Small intestine (tissue), 7 donors: ENCODE data around the gene ROPN1. TPM values are rescaled to one million over a fixed set of nuclear protein-coding genes. Genes with fewer than 3 reads are reported as not detected.
A peak's percentile ranks its signal among the peaks of the same experiment; 100 is the strongest.
"Not testable (repeated sequence)": the region's sequence is repeated elsewhere in the genome, so short reads cannot be mapped to it uniquely, and the experiment has no call there.

Experiments used
- DNase-seq, 2 donors: peaks; one replicate each; pipeline versions ENCODE4 v3.0.0 to v3.0.0-alpha.2; 2013
- FAIRE-seq: peaks from 2 replicates; lab custom pipeline; 2012; peaks lifted over from hg19 to GRCh38; lab: Jason Lieb, UNC
- H3K27ac ChIP-seq, 3 donors: one replicate each; pipeline ENCODE4 v1.5.1; 2013; ENCODE audit warnings: low read length in 2 of 3, mild to moderate bottlenecking in 2 of 3, control low read depth in 1 of 3, inconsistent platforms in 1 of 3, low read depth in 1 of 3, moderate library complexity in 1 of 3
- H3K27me3 ChIP-seq, 3 donors: one replicate each; pipeline ENCODE4 v1.6.1; 2013; ENCODE audit warnings: low read length in 3 of 3, inconsistent platforms in 1 of 3; ENCODE audit not compliant: control insufficient read depth in 3 of 3, insufficient read depth in 3 of 3
- H3K36me3 ChIP-seq, 3 donors: one replicate each; pipeline ENCODE4 v1.6.1; 2013; ENCODE audit warnings: low read length in 3 of 3, inconsistent platforms in 1 of 3, low read depth in 1 of 3, mild to moderate bottlenecking in 1 of 3, moderate library complexity in 1 of 3; ENCODE audit not compliant: control insufficient read depth in 3 of 3, insufficient read depth in 2 of 3
- H3K4me1 ChIP-seq, 3 donors: one replicate each; pipeline ENCODE4 v1.6.1; 2013; ENCODE audit warnings: low read length in 2 of 3, inconsistent platforms in 1 of 3, low read depth in 1 of 3, mild to moderate bottlenecking in 1 of 3, moderate library complexity in 1 of 3; ENCODE audit not compliant: control insufficient read depth in 3 of 3, insufficient read depth in 2 of 3
- H3K4me3 ChIP-seq, 3 donors: one replicate each; pipeline ENCODE4 v1.5.1; 2013; ENCODE audit warnings: low read length in 3 of 3, control low read depth in 1 of 3, inconsistent platforms in 1 of 3, low read depth in 1 of 3, mild to moderate bottlenecking in 1 of 3, moderate library complexity in 1 of 3
- H3K9me3 ChIP-seq, 2 donors: one replicate each; pipeline ENCODE4 v1.6.1; 2013; ENCODE audit warnings: low read depth in 1 of 2, low read length in 1 of 2; ENCODE audit not compliant: control insufficient read depth in 2 of 2, insufficient read depth in 1 of 2
- WGBS, 3 donors: extraction: QIAGEN DNeasy Blood & Tissue Kit; methylation state at CpG; one replicate each; pipeline ENCODE4 v1.1.7; 2013; 5-methylcytosine and 5-hydroxymethylcytosine counted together
- polyA plus RNA-seq, 4 donors: library from polyadenylated mRNA; stranded (reverse) in 3 of 4; unstranded in 1 of 4; fragments of 200-250 nt in 3 of 4; fragments of 120-200 nt in 1 of 4; gene quantifications; one replicate each; pipeline versions ENCODE4 v1.2.1 to v1.2.3, GENCODE V29; 2013
- donor health status: healthy with polysubstance abuse.
- donor health status: control.
- donor health status: control.
- donor health status: Bipolar disorder and iron deficiency.
- donor health status: healthy.

The ROPN1 gene
- polyA plus RNA-seq, 4 donors: not detected

DNA sequence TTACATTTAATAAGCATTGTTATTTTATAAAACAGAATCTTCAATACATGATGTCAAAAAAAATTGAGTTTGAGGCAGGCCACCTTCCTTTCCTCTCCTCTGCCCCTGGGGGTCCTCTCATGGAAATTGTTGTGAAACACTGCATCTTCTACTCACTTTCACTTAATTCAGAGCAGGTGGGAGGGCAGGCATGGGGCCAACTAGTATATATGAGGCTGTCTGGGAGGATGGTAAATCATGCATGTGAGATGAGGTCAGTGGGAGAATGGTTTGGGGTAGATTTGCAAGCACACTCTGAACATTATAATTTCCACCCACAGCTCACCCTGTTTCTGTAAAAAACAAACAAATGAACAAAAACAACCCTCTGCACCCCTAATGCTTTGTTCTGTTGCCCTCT lies 20.5 kb downstream of the ROPN1 start:
- H3K27ac ChIP-seq: no peak overlapping the region
- no peak for DNase-seq
- no peaks in the 10 kb centered on the region for H3K27me3 ChIP-seq
- no peaks in the 10 kb centered on the region for H3K9me3 ChIP-seq
- H3K4me3 ChIP-seq: no peak overlapping the region
- FAIRE-seq: no peak
- H3K36me3 ChIP-seq: no peaks in the 10 kb centered on the region
- no peaks in the 10 kb centered on the region for H3K4me1 ChIP-seq

DNA sequence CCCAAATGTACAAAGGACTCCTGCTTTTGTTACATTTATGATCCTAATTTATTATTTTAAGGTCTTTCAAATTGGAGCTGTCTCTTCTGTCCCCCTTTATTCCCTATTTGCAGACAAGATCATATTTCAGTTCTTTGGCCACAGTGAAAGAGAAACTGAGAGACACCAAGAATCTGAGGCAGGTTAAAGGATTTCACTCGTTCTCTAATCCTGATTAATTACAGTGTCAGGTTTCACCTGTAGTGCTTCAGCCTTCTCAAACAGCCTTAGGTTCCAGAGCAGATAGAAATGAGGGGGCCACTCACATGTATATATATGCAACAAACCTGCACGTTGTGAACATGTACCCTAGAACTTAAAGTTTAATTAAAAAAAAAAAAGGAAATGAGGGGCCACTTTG lies 24.7 kb downstream of the ROPN1 start:
- H3K9me3 ChIP-seq, DNase-seq, FAIRE-seq, H3K27ac ChIP-seq, H3K36me3 ChIP-seq, H3K27me3 ChIP-seq, H3K4me3 ChIP-seq, H3K4me1 ChIP-seq: not testable (repeated sequence)
- WGBS, 3 donors: 17 to 30% (median 24%) methylated on average over 2 of the region's 2 CpGs

DNA sequence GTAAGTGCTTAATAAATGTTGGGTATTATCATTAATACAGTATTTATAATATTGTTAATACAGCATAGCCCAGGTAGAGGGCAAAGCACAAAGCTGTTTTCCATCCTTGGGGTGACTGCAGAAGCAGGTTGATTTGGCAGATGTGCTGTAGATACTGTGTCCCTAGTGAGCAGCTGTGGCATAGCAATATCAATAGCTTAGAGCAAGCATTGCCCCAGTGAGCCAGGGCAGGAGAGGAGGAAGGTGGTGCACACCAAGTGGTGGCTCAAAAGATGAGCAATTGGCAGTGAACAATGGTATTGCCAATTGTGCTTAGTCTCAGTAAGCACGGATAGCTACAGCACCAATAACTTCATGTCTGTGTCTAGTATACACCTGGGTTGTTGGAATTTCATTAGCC lies 25.1 kb downstream of the ROPN1 start:
- H3K4me1 ChIP-seq, H3K36me3 ChIP-seq, DNase-seq, H3K27me3 ChIP-seq, H3K4me3 ChIP-seq, FAIRE-seq, H3K27ac ChIP-seq, H3K9me3 ChIP-seq: not testable (repeated sequence)
- WGBS, 3 donors: 14 to 50% methylated on average over 1 of the region's 1 CpG; no CpG with 5 or more reads in 1 of the 3 donors

DNA sequence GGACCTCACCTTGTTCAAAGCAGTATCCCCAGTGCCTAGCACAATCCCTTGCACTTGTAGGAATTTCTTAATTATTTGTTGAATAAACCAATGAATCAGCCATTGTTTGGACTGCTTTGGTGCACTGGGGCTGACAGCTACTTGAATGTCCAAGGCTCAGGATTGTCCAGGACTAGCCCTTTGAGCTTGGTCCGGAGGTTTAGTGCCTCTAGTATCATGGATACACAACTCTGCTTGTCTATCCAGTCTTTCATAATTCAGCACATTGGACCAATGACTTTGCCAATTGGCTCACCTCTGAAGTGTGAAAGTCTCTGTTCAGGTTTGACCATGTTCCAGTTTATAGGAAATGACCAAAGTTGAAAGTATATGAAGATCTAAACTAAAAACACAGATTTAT lies 27.1 kb downstream of the ROPN1 start:
- not testable (repeated sequence) for H3K27ac ChIP-seq, H3K36me3 ChIP-seq, DNase-seq, H3K9me3 ChIP-seq, FAIRE-seq, H3K4me1 ChIP-seq, H3K27me3 ChIP-seq, H3K4me3 ChIP-seq
- WGBS, 3 donors: 78 to 94% (median 89%) methylated on average over 1 of the region's 1 CpG

DNA sequence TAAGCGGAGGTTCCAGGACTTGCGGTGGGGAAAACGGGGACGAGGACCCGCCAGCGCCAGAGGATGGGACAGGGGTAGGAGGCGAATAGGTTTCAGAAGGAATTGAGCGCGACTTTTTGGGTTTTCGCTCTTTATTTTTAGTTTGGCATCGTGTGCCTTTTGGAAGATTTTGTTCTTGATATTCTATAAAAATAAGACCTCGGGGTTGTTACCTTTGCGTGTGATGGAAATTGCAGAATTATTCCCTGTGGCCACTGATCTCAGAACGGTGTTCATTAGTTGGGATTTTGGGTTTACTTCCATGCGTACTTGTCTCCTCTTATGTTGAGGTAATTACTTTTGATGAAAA lies 30.4 kb downstream of the ROPN1 start:
- Histone ChIP-seq H3K36me3 (no peaks in the 10 kb centered on the region), H3K4me1 (no peaks in the 10 kb centered on the region), H3K4me3 (peak overlapping the region; percentile 62 to 90 (median 77)), H3K9me3 (no peaks in the 10 kb centered on the region), H3K27ac (peak overlapping the region in 2 of 3 donors; percentile 76 to 98), H3K27me3 (peaks cover 0 to 2% (median 0%) of the 10 kb centered on the region in 3 donors)
- no peak for DNase-seq
- 4 to 7% (median 6%) methylated on average over 15 of the region's 15 CpGs for WGBS, 3 donors
- FAIRE-seq: no peak

DNA sequence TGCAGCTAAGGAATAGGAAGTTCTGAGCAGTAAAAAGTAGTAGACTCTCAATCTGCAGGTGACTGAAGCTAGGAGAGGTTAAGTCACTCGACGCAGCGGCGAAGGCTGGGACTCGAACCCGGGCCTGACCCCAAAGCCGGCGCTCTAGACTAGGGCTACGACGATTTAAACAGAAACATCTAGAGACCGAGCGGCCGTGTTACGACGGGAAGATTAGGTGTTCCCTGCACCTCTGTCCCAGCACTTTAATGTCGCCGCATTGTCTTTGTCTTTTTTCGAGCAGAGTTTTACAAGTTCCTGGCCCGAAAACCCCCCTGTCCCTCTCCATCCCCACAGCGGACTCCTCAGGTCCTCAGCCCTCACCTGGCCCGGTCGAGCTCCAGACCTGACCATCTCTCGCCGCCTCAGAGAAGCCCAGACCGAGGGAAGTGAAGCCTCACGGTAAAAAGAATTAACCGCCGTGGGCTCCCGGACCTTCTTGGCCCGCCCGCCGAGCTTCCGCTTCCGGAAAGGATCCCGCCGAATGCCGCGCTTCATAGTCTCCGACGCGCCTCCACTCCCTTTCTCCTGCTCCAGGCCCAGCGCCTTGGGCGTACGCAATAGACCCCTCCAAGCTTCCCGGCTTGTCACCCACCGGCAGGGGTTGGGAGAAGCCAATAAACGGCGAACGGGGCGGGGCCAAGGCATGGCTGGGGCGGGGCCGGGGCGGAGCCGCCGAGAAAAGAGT lies 31.0 kb downstream of the ROPN1 start, which contains the start of gene CCDC14:
CCDC14 (minus strand) TSS at position 449 of the 727 bp plus-strand sequence; CDS start at position 393, 56 bp downstream.
- Histone ChIP-seq H3K27me3 (no peaks in the 10 kb centered on the region), H3K27ac (peak within 1 kb of the TSS; percentile 76 to 98 (median 82)), H3K9me3 (no peaks in the 10 kb centered on the region), H3K4me1 (no peaks in the 10 kb centered on the region), H3K4me3 (peak within 1 kb of the TSS; percentile 62 to 90 (median 77)), H3K36me3 (no peaks in the 10 kb centered on the region)
- DNase-seq (peak; percentile 92 to 95), FAIRE-seq (no peak)
- WGBS, 3 donors: 0% methylated on average over 55 of the region's 55 CpGs

DNA sequence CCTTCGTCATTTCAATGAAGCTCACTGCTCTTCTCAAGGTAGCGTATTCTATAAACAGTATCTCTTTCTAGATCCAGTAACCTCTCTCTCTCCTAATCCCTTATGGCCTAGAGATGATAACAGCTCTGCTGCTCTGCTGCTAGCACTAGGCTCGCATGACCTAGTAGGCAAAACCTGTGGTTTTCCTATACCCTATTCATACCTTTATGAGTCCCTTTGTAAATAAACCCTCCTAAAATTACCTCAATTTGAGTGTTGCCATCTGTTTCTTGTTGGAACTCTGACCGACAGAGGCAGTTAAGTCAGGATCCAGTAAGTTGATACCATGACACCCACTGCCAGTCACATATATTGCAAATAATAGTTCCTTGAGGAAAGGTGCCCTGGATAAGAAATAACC lies 38.2 kb downstream of the ROPN1 start:
- Histone ChIP-seq H3K36me3 (peaks cover 0 to 3% (median 0%) of the 10 kb centered on the region in 3 donors), H3K27ac (no peak overlapping the region), H3K27me3 (no peaks in the 10 kb centered on the region), H3K9me3 (no peaks in the 10 kb centered on the region), H3K4me3 (no peak overlapping the region), H3K4me1 (no peaks in the 10 kb centered on the region)
- DNase-seq (no peak), FAIRE-seq (no peak)
- WGBS, 3 donors: 91 to 95% (median 93%) methylated on average over 4 of the region's 4 CpGs

DNA sequence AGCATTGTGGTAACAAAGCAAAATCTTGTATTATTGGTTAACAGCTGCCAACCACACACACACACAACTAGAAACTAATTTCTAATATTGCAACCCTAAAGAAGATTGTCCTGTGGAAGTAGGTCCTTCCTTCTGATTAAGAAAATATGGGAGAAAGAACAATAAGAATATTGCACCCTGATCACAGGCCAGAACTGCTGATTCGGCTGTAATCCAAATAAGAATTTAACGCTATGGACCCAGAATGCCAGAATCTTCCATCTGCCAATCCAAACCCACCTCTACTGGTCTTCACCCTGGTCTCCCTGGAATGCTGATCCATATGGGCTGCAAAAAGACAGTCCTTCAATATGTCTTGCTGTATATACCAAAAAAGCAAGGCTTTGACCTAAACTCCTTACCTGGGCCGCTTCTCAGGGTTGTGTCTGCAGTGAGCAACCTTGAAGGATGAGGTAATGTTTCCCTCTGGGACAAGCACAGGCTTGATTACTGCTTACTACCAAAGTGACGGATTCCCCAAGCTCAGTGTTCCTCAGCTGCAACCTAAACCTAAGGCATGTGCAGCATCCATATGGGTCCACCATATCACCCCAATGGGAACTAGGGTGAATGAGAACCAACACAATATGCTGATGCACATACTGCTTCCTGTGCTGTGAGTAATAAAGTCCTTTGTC lies 38.9 kb downstream of the ROPN1 start:
- H3K9me3 ChIP-seq: no peaks in the 10 kb centered on the region
- DNase-seq (no peak), FAIRE-seq (no peak)
- H3K4me3 ChIP-seq: no peak overlapping the region
- H3K36me3 ChIP-seq: peaks cover 0 to 10% (median 0%) of the 10 kb centered on the region in 3 donors
- WGBS, 3 donors: 94 to 98% (median 94%) methylated on average over 4 of the region's 4 CpGs
- H3K27me3 ChIP-seq: no peaks in the 10 kb centered on the region
- H3K27ac ChIP-seq: no peak overlapping the region
- H3K4me1 ChIP-seq: no peaks in the 10 kb centered on the region
